COLO829 (cell line): ENCODE measurements around the gene IGSF9.

ENCODE experiments used
- DNase-seq: peaks from one replicate; pipeline ENCODE4 v3.0.0; 2012; ENCODE audit warnings: low spot score

Gene IGSF9

DNA sequence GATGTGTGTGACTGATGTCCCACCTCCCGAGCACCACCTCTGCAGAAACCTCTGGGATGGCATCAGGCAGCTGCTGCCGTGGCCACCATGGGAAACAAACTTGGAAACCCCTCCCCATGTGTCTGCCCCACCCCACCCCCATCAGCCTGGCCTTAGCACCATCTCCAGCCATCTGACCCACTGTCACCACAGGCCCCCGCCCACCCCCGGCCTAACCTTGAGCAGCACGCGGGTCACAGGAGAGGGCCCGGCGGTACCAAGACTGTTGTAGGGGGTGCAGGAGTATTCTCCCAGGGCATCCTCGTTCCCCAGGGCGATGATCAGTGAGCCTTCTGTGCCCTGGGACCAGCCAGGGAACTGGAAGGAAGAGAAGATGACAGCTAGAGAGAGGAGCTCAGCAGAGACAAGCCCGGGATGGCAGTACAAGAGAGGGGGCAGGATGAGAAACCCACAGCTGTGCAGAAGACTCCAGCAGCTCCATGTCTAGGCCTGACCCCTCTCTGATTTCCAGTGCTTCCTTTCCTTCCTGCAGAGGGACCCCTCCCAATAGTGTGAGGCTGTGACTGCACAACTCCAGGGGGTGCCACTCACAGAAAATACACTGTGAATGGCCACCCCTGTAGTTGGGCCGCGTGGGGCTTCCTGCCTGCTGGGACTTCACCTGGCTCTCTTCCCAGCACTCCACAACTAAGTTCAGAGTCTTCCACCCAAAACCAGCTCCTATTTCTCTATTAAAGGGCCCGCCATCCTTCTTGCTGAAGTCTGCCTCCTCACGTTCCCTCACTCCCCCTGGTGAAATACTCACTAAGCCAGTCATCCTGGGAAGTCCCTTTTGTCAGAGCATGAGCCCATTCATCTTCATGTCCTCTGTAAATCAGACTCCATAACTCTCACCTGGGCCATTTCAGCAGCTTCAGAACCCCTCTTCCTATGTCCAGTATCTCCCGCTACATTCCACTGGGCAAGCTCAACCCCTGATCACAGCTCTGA is 12.8 kb downstream of the IGSF9 start:
- no peak for DNase-seq

GRCh38 chr1:159931795-159932173 is 13.6 kb downstream of the IGSF9 start:
- DNase-seq = no peak

DNA sequence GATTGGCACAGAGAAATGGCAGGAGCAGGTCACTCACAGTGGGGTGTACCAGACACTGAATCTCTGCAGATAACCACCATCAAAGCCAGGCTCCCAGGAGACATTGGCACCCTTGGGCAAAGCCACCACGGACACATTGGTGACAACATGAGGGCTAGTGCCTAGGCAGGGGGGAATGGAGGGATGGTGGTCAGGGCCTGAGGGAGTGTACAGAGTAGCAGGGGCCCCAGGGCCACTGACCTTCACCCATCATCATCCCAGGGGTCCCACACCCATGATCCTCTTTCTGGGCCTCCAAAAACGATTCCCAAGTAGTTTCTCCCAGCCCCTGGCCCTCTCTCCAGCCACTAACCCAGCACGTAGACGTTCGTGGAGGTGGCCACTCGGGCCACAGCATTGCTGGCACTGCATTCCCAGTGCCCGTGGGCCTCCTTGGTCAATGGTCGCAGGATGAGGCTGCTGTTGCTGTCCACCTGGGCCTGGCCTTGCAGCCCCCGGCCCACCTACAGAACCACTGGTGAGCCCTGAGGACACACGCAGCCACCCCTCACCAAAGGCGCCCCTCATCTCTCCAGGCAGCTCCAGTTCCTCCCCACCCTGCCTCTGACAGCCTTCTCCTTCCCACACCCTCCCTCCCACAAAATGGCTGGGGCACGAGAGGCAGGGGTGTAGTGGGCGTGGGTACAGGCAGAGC is 14.2 kb downstream of the IGSF9 start:
- DNase-seq = no peak

- no peak for DNase-seq
These were observed 14.8 kb downstream of the IGSF9 start for GRCh38 chr1:159930634-159931033.

DNA sequence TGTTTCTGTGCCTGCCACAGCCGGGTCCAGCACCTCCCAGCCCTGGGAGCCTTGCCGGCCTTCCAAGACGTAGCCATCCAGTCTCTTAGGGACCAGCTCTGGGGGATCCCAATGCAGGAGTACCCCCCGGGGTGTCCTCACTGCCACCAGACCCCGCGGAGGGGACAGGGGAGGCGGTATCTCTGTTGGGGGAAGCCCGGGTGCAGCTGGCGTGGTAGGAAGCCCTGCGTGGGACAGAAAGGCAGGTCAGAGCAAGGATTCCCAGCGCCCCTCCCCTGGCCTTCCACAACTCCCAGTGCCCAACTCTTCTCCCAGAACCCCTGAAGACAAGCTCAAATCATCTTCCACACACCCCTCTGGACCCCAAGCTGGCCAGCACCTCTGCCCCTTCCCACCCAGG is 15.2 kb downstream of the IGSF9 start:
- DNase-seq = no peak

DNA sequence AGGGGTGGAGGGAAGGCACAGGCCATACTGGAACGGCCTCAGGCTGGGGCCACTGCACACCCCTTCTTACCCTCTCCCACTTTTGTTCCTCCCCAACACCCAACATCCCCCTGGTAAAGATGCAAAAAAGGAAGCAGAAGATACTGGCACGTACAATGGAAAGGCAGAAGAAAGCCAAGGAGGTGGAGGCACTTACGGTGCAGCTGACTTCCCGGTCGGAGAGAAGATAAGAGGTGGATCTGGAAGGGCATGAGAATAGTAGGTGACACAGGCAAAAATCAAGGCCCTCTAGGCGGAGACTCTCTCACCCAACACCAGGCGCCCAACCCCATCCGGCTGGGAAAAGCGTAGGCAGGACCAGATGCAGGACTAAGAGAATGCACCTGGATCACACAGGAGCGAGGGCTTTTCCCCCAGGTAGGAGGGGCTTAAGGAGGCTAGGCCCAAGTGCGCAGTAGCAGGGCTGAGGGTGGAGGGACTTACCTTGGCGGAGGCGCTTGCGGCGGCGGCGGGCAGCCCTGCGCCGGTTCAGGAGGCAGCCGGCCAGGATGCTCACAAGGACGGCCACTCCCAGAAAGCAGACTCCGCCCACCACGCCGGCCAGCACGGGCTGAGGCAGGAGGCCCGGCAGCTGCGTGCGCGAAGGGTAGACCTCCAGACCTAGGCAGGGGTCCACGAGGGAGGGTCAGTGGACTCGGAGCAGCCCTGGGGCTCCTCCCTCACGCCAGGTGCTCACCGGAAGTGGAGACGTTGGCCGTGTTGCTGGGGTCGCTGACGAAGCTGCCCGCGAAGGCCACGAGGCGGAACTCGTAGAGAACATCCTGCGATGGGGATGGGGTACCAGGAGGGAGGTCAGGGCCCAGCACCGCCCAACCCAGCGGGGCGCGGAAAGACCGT is 16.0 kb downstream of the IGSF9 start:
- no peak for DNase-seq

- DNase-seq = no peak
These were observed 16.8 kb downstream of the IGSF9 start for GRCh38 chr1:159928491-159929050.

DNA sequence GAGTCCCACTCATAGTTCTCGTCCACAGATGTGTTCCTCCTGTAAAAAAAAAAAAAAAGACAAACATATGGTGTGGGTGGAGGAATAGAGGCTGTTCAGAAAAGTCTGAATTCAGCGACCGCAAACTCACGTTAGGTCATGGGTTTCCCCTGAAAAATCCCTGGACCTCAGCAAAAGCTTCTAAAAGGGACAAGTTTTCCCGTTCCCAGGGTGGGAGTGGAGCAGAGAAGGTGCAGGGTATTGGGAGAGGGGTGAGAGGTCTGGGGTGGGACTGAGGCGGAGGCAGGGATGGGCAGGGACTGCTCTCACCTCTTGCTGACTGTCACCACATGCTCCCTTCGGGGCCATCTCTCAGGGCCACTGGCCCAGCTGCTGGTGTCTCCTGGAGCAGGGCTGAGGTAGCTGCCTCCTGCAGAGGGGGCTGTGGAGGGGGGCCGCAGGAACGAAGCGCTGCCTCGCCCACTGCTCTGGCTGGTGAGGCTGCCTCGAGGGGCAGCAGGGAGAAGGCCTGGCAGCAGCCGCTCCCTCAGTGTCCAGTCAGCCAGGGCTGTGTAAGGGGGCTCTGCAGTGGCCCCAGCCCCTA is 17.5 kb downstream of the IGSF9 start:
- DNase-seq = no peak

DNA sequence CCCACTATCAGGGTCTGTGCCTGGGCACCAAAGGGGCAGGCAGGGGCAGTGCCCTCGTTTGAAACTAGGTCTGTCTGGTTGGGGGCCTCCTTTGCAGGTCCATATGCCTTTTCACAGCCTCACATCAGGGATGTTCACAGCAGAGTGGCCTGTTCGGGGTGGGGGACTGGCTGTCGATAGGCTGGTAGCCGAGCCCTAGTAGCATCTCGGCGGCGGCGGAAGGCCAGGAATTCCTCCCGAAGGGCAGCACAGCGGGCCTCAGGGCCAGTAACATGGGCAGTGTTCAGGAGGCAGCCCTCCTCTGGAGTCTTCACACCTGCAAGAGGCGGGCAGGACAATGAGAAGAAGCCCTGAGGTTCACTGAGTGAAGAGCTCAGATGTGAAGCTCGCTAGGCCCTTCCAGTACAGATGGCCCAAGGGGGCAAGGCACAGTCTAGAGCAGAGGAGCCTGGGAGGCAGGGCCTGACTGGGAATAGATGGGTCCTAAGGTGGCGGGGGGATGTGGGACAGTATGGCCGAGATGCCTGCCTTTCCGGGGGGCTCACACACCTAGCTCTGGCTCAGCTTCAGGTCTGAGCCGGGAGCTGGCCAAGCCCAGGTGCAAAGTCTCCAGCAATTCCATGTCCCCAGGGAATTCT is 18.1 kb downstream of the IGSF9 start:
- DNase-seq = no peak

- DNase-seq = no peak
These were observed 19.7 kb downstream of the IGSF9 start for GRCh38 chr1:159925719-159926078.

GRCh38 chr1:159924791-159925718 is 20.4 kb downstream of the IGSF9 start, which contains the start of gene TAGLN2:
TAGLN2 (minus strand) TSS chr1:159925507; CDS start chr1:159920509, 4,998 bp downstream.
- DNase-seq = peak; percentile 97

DNA sequence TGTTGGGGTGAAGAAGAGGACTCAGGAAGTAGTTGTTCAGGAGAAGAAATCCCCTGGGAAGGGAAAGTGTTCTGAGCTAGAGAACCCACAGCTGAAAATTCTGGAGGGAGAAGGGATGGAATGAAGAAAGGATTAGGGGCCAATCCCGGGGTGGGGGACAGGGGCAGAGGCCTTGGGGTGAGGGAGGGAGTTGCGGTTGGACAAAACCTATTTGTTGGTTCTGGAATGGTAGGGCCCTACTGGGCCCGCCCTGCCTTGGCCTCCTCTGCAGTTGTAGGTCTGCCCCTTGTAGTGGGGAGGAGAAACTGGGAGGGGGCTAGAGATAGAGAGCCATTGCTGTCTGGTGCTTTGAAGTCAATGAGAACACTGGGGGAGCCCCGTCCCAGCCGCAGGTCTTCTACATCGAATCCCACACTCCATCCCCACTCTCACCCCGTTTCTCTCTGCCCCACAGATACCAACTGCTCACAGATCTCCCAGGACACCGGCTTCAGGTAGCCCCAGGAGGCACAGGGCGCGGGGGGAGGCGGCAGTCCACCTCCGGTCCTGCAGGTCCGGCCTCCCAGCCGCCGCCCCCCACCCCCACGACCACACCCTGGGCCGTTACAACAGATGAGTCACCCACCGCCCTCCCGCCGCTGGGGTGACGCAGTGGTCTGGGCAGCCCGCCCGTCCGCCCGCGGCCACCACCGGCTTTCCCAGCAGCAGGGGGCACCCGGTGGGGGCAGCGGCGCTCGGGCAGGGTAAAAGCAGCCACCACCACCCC is 21.2 kb downstream of the IGSF9 start:
- DNase-seq = peak; percentile 96

GRCh38 chr1:159923203-159924024 is 22.0 kb downstream of the IGSF9 start:
- DNase-seq = peak; percentile 95

- no peak for DNase-seq
These were observed 22.8 kb downstream of the IGSF9 start for GRCh38 chr1:159922511-159923202.

DNA sequence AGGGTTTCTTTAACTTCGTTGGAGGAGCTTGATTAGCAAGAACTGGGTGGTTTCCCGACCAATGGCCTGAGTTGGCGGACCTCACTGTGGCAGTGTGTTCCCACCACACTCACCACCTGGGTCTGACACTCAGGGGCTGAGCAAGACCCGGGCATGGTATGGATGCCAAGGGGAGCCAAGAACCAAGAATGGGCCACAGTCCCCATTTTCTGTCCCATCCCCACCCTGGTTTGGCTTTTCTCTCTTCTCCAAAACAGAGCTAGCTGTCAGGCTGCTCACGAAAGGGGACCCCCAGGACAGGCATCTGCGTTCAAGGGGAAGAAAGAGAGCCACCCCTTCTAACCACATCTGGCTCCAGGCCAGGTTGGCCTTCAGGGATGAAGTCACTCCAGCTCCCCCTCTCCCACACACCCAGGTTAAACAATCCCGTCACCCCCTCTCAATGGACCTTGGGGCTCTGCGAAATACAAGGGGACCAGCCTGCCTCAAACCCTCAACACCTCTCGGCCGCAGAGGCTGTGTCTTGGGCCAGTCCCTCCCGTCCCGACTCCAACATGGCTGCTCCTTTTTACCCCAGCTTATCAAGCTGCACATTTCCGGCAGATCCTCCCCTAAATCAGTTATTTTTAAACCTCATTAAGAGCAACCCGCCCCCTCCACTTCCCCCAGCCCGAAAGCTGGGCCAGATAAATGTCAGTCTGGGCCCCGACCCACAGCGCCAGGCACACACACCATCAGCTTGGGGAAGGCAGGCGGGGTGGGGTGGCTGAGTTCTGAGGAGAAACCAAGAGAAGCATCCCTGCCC is 23.5 kb downstream of the IGSF9 start:
- no peak for DNase-seq

DNA sequence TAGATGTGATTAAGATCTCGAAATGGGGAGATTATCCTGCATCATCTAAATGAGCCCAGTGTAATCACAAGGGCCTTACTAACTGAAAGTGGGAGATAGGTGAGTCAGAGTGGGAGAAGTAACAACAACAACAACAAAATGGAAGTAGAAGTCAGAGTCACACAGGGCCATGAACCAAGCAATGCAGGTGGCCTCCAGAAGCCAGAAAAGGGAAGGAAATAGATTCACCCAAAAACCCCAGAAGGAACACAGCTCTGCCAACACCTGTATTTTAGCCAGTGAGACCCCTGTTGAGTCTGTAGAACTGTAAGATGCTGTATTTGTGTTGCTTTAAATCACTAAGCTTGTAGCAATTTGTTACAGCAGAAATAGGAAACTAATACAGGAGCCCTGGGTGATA is 24.2 kb downstream of the IGSF9 start:
- DNase-seq = no peak

- no peak for DNase-seq
These were observed 24.8 kb downstream of the IGSF9 start for GRCh38 chr1:159920651-159921050.
